HepG2 (cell line): ENCODE measurements around the gene LMBRD2. TPM values are rescaled to one million over a fixed set of nuclear protein-coding genes. Genes with fewer than 3 reads are reported as not detected.

Experiments
- ARID2 ChIP-seq: sonication (generic); formaldehyde crosslinking; IDR thresholded peaks from 2 replicates; pipeline ENCODE4 v1.8.1; 2022; ENCODE audit warnings: mild to moderate bottlenecking, missing genetic modification reagents, borderline replicate concordance
- ATF1 ChIP-seq: IDR thresholded peaks from 2 replicates; pipeline ENCODE4 v1.6.1; 2016; ENCODE audit warnings: mild to moderate bottlenecking, control low read depth
- DMTF1 ChIP-seq: sonication (generic); formaldehyde crosslinking; IDR thresholded peaks from 2 replicates; pipeline ENCODE4 v1.4.0; 2020; ENCODE audit warnings: mild to moderate bottlenecking, missing genetic modification reagents
- DR1 ChIP-seq: sonication (generic); formaldehyde crosslinking; IDR thresholded peaks from 2 replicates; pipeline ENCODE4 v1.8.0; 2021; ENCODE audit warnings: mild to moderate bottlenecking, missing genetic modification reagents, inconsistent platforms
- E2F2 ChIP-seq: sonication (generic); formaldehyde crosslinking; IDR thresholded peaks from 2 replicates; pipeline ENCODE4 v1.4.0; 2020; ENCODE audit warnings: missing genetic modification reagents, borderline replicate concordance
- ELF1 ChIP-seq: sonication (generic); formaldehyde crosslinking; IDR thresholded peaks from 2 replicates; pipeline ENCODE4 v1.4.0; 2020; ENCODE audit warnings: missing genetic modification reagents
- ETV5 ChIP-seq: IDR thresholded peaks from 2 replicates; pipeline ENCODE4 v1.6.1; 2018; ENCODE audit warnings: missing biosample characterization, missing genetic modification reagents, inconsistent platforms, borderline replicate concordance
- GATA4 ChIP-seq: sonication (generic); IDR thresholded peaks from 2 replicates; pipeline ENCODE4 v1.6.1; 2016; ENCODE audit warnings: antibody characterized with exemption, low read depth, borderline replicate concordance
- RNF2 ChIP-seq: fragments of 450-650 bp; conservative IDR thresholded peaks from 2 replicates; pipeline ENCODE4 v1.6.1; 2016; ENCODE audit warnings: low read depth
- SP2 ChIP-seq: sonication (generic); formaldehyde crosslinking; IDR thresholded peaks from 2 replicates; pipeline ENCODE4 v1.5.1; 2020; ENCODE audit warnings: mild to moderate bottlenecking, missing genetic modification reagents
- STAG1 ChIP-seq: sonication (generic); formaldehyde crosslinking; IDR thresholded peaks from 2 replicates; pipeline ENCODE4 v1.4.0; 2020; ENCODE audit warnings: missing genetic modification reagents
- TCF12 ChIP-seq, 2 experiments: fragments of 450-650 bp in 1 of 2; sonication (generic) in 1 of 2; formaldehyde crosslinking in 1 of 2; IDR thresholded peaks; 2 replicates each; pipeline versions ENCODE4 v1.6.1 to v1.8.0; 2017 to 2022; ENCODE audit warnings: antibody characterized with exemption in 1 of 2, mild to moderate bottlenecking in 1 of 2, missing genetic modification reagents in 1 of 2, moderate library complexity in 1 of 2
- TEAD3 ChIP-seq: optimal IDR thresholded peaks from 2 replicates; pipeline ENCODE3; 2016; ENCODE audit warnings: borderline replicate concordance
- ZBTB25 ChIP-seq: IDR thresholded peaks from 2 replicates; pipeline ENCODE4 v1.6.1; 2018; ENCODE audit warnings: missing genetic modification reagents
- ZBTB39 ChIP-seq: sonication (generic); formaldehyde crosslinking; IDR thresholded peaks from 2 replicates; pipeline ENCODE4 v1.5.0; 2020; ENCODE audit warnings: missing genetic modification reagents
- ZKSCAN1 ChIP-seq: fragments of 150-350 bp; IDR thresholded peaks from 2 replicates; pipeline ENCODE4 v1.6.1; 2014; ENCODE audit warnings: low read length
- ZNF639 ChIP-seq: conservative IDR thresholded peaks from 2 replicates; pipeline ENCODE4 v1.6.1; 2018; ENCODE audit warnings: missing genetic modification reagents
- ZNF704 ChIP-seq: sonication (generic); formaldehyde crosslinking; IDR thresholded peaks from 2 replicates; pipeline ENCODE4 v1.8.1; 2023; ENCODE audit warnings: mild to moderate bottlenecking, inconsistent platforms, moderate library complexity, missing genetic modification reagents, borderline replicate concordance
- ZNF782 ChIP-seq: sonication (generic); formaldehyde crosslinking; IDR thresholded peaks from 2 replicates; pipeline ENCODE4 v1.4.0; 2020; ENCODE audit warnings: missing genetic modification reagents, mild to moderate bottlenecking, borderline replicate concordance
- ZNF788 ChIP-seq: sonication (generic); formaldehyde crosslinking; IDR thresholded peaks from 2 replicates; pipeline ENCODE4 v1.5.0; 2020; ENCODE audit warnings: mild to moderate bottlenecking, missing genetic modification reagents, borderline replicate concordance
- polyA plus RNA-seq, 8 experiments: library from polyadenylated mRNA; depleted of rRNA in 3 of 8; stranded (reverse) in 7 of 8; unstranded in 1 of 8; fragments of >200 nt; fragmentation: Illumina TruSeq in 4 of 8; extraction: Trizol in 4 of 8; gene quantifications; 2 replicates each; pipeline versions ENCODE4 v1.2.1 to v1.2.3, GENCODE V29; 2011 to 2016; ENCODE audit warnings: low read depth in 4 of 8, missing spikeins in 1 of 8, mixed read lengths in 1 of 8; ENCODE audit not compliant: insufficient read depth in 1 of 8
- total RNA-seq, 5 experiments: library from RNA; depleted of rRNA; stranded (reverse); fragments of >200 nt; fragmentation: Illumina TruSeq; extraction: Trizol; gene quantifications; 2 replicates each; pipeline ENCODE4 v1.2.3, GENCODE V29; 2016; ENCODE audit warnings: low read depth in 1 of 5

Gene LMBRD2
- total and polyA plus RNA-seq, 2 of the 13 experiments (the other 11 are each of a cell fraction or from before 2014, with no cell fraction given): 2.0 to 4.7 TPM

- TF ChIP-seq DMTF1 (CRISPR knock-in tag) (no peak), ZNF788 (CRISPR knock-in tag) (no peak), ZBTB39 (CRISPR knock-in tag) (no peak), TCF12 (IDR thresholded peaks at IDR 0.05) (no peak), TCF12 (CRISPR knock-in tag; IDR thresholded peaks at IDR 0.05) (peak; percentile 91; the same call in 1 of the 2 replicates), STAG1 (CRISPR knock-in tag) (no peak), SP2 (CRISPR knock-in tag) (no peak), ZBTB25 (CRISPR knock-in tag) (no peak), ATF1 (CRISPR knock-in tag) (no peak), TEAD3 (CRISPR knock-in tag) (peak; percentile 64), ZKSCAN1 (no peak), ZNF639 (CRISPR knock-in tag) (no peak), ELF1 (CRISPR knock-in tag) (no peak), ZNF704 (no peak), RNF2 (no peak), GATA4 (peak; percentile 89), E2F2 (no peak), ZNF782 (CRISPR knock-in tag) (no peak), ETV5 (CRISPR knock-in tag) (peak; percentile 64; the same call in 1 of the 2 replicates), ARID2 (CRISPR knock-in tag) (no peak), DR1 (CRISPR knock-in tag) (no peak)
Observed at GRCh38 chr5:36180556-36181350, 29.1 kb upstream of the LMBRD2 start (continued).
